SKM-1 (cell line): ENCODE results near the gene WIPF3.

Experiments
- DNase-seq: peaks from one replicate; lab custom pipeline; 2025; ENCODE audit not compliant: unreplicated experiment; lab: John Stamatoyannopoulos, UW

WIPF3 gene

GRCh38 chr7:29806208-29806994, at the start of gene WIPF3:
Gene WIPF3, plus strand, starts transcription at chr7:29806508. Its CDS starts 28,217 bp downstream, at chr7:29834725.
- DNase-seq = no peak

- no peak for DNase-seq
Measured at GRCh38 chr7:29763266-29763665, 43.0 kb upstream of the WIPF3 start.

- DNase-seq = no peak
Measured at GRCh38 chr7:29764227-29764626, 42.1 kb upstream of the WIPF3 start.

- no peak for DNase-seq
Measured at GRCh38 chr7:29765490-29765889, 40.8 kb upstream of the WIPF3 start.

GRCh38 chr7:29770371-29770770, 35.9 kb upstream of the WIPF3 start:
- no peak for DNase-seq

GRCh38 chr7:29771081-29771816, 35.1 kb upstream of the WIPF3 start:
- no peak for DNase-seq

- no peak for DNase-seq
Measured at GRCh38 chr7:29779017-29779416, 27.3 kb upstream of the WIPF3 start.

- no peak for DNase-seq
Measured at GRCh38 chr7:29780346-29780745, 26.0 kb upstream of the WIPF3 start.

GRCh38 chr7:29783671-29784070, 22.6 kb upstream of the WIPF3 start:
- DNase-seq = no peak

- no peak for DNase-seq
Measured at GRCh38 chr7:29793507-29793906, 12.8 kb upstream of the WIPF3 start.

- DNase-seq = no peak
Measured at GRCh38 chr7:29794959-29795629, 11.2 kb upstream of the WIPF3 start.

GRCh38 chr7:29795696-29796580, 10.4 kb upstream of the WIPF3 start:
- DNase-seq = no peak

- DNase-seq = no peak
Measured at GRCh38 chr7:29797112-29797944, 9.0 kb upstream of the WIPF3 start.

GRCh38 chr7:29798422-29798821, 7.9 kb upstream of the WIPF3 start:
- no peak for DNase-seq

GRCh38 chr7:29801929-29802328, 4.4 kb upstream of the WIPF3 start:
- DNase-seq = no peak

GRCh38 chr7:29805031-29805430, 1.3 kb upstream of the WIPF3 start:
- no peak for DNase-seq

GRCh38 chr7:29805886-29806207, 461 bp upstream of the WIPF3 start:
- DNase-seq = no peak

GRCh38 chr7:29806995-29807841, 910 bp downstream of the WIPF3 start:
- DNase-seq = no peak

GRCh38 chr7:29808075-29808801, 1.9 kb downstream of the WIPF3 start:
- DNase-seq = no peak
